HepG2 (cell line): ENCODE results near the gene MCM6. TPM values are rescaled to one million over a fixed set of nuclear protein-coding genes. Genes with fewer than 3 reads are reported as not detected.

Source experiments
- ATAC-seq: fragments of 200-7000 bp; cut with Tn5 transposase; 3 replicates; pipeline ENCODE4 v1.9.1; 2020; ENCODE audit warnings: mild to moderate bottlenecking, moderate library complexity
- BruUV-seq: library from RNA; stranded (reverse); fragments of 400-500 nt; replicated peaks from 2 replicates; lab custom pipeline; 2021; lab: Mats Ljungman, UMichigan
- CTCF ChIA-PET: fragments of 300-600 bp; formaldehyde crosslinking; extraction: SDS; loops from one replicate; lab custom pipeline; 2021; ENCODE audit warnings: low total read pairs, inconsistent platforms, low intra/inter-chr PET ratio; lab: Yijun Ruan, JAX
- POLR2A ChIA-PET: fragments of 350-600 bp; sonication (Branson Sonifier 250); formaldehyde crosslinking; loops from one replicate; lab custom pipeline; 2020; ENCODE audit warnings: antibody characterized with exemption, inconsistent platforms; lab: Yijun Ruan, JAX
- DNase-seq: peaks from one replicate; pipeline ENCODE4 v3.0.0-alpha.2; 2015; ENCODE audit warnings: low spot score
- FAIRE-seq: peaks from 3 replicates; lab custom pipeline; 2011; peaks lifted over from hg19 to GRCh38; lab: Jason Lieb, UNC
- H2AFZ ChIP-seq: one replicate; pipeline ENCODE4 v1.6.1; 2011; ENCODE audit warnings: low read length, inconsistent platforms
- H3K27ac ChIP-seq: fragments of 300-600 bp; 3 replicates; pipeline ENCODE4 v1.8.0; 2011; ENCODE audit warnings: mixed run types, mild to moderate bottlenecking, mixed read lengths, low read length, inconsistent platforms; ENCODE audit not compliant: insufficient read depth; ENCODE audit errors: extremely low read length
- H3K27me3 ChIP-seq, 2 experiments: fragments of 200-600 bp in 1 of 2; 2 replicates in 1 of 2; 3 replicates in 1 of 2; pipeline versions ENCODE4 v1.6.0 to v1.8.0; 2011; ENCODE audit warnings: low read length in 2 of 2, mild to moderate bottlenecking in 2 of 2, moderate library complexity in 2 of 2, inconsistent platforms in 1 of 2; ENCODE audit not compliant: insufficient read depth in 2 of 2, control insufficient read depth in 1 of 2
- H3K36me3 ChIP-seq, 2 experiments: fragments of 200-600 bp in 1 of 2; replicated peaks in 1 of 2; 2 replicates in 1 of 2; 3 replicates in 1 of 2; pipeline versions ENCODE4 v1.5.1 to v1.8.0; 2011; ENCODE audit warnings: low read length in 2 of 2, inconsistent platforms in 1 of 2; ENCODE audit not compliant: insufficient read depth in 2 of 2, control insufficient read depth in 1 of 2
- H3K4me1 ChIP-seq: 2 replicates; pipeline ENCODE4 v1.5.1; 2012; ENCODE audit warnings: low read length, inconsistent platforms; ENCODE audit not compliant: insufficient read depth
- H3K4me2 ChIP-seq: 2 replicates; pipeline ENCODE4 v1.6.0; 2011; ENCODE audit warnings: low read depth, low read length, inconsistent platforms
- H3K4me3 ChIP-seq, 3 experiments: fragments of 200-600 bp in 1 of 3; sonication (generic), shearing (Covaris generic) in 1 of 3; replicated peaks in 1 of 3; 2 replicates each; pipeline ENCODE4 v1.5.1; 2011 to 2016; ENCODE audit warnings: low read length in 3 of 3, inconsistent platforms in 2 of 3, low read depth in 2 of 3, mild to moderate bottlenecking in 2 of 3, control low read depth in 1 of 3, mixed read lengths in 1 of 3; ENCODE audit not compliant: insufficient read depth in 1 of 3
- H3K79me2 ChIP-seq: one replicate; pipeline ENCODE4 v1.6.1; 2011; ENCODE audit warnings: low read length, inconsistent platforms; ENCODE audit not compliant: insufficient read depth
- H3K9ac ChIP-seq: 2 replicates; pipeline ENCODE4 v1.6.0; 2011; ENCODE audit warnings: mild to moderate bottlenecking, low read depth, low read length, inconsistent platforms; ENCODE audit not compliant: insufficient read depth
- H3K9me3 ChIP-seq: 2 replicates; pipeline ENCODE4 v1.5.1; 2012; ENCODE audit warnings: mild to moderate bottlenecking, low read length
- H4K20me1 ChIP-seq: 2 replicates; pipeline ENCODE4 v1.6.0; 2011; ENCODE audit warnings: inconsistent platforms, mild to moderate bottlenecking, low read length, moderate library complexity; ENCODE audit not compliant: insufficient read depth
- ARHGAP35 ChIP-seq: sonication (generic); formaldehyde crosslinking; IDR thresholded peaks from 2 replicates; pipeline ENCODE4 v1.9.0; 2022; ENCODE audit warnings: mild to moderate bottlenecking, inconsistent platforms, moderate library complexity, missing genetic modification reagents, borderline replicate concordance
- DMAP1 ChIP-seq: IDR thresholded peaks from 2 replicates; pipeline ENCODE4 v1.6.1; 2016
- EZH2 ChIP-seq: conservative IDR thresholded peaks from 2 replicates; pipeline ENCODE4 v1.6.1; 2012; ENCODE audit warnings: mild to moderate bottlenecking, low read depth, low read length, moderate library complexity
- HES4 ChIP-seq: sonication (generic); formaldehyde crosslinking; IDR thresholded peaks from 2 replicates; pipeline ENCODE4 v1.9.0; 2021; ENCODE audit warnings: mild to moderate bottlenecking, missing genetic modification reagents, borderline replicate concordance
- HNRNPL ChIP-seq: fragments of 200-400 bp; formaldehyde crosslinking; IDR thresholded peaks from 2 replicates; pipeline ENCODE4 v1.6.1; 2017; ENCODE audit warnings: mild to moderate bottlenecking, low read depth, low read length
- ISX ChIP-seq: sonication (generic); formaldehyde crosslinking; conservative IDR thresholded peaks from 2 replicates; pipeline ENCODE4 v1.5.0; 2020; ENCODE audit warnings: missing genetic modification reagents
- MAFK ChIP-seq, 2 experiments: IDR thresholded peaks in 1 of 2; conservative IDR thresholded peaks in 1 of 2; 2 replicates each; pipeline ENCODE4 v1.6.1; 2011; ENCODE audit warnings: improper control_type of control experiment in 2 of 2, low read length in 2 of 2
- MEF2D ChIP-seq: sonication (generic); formaldehyde crosslinking; IDR thresholded peaks from 2 replicates; pipeline ENCODE4 v1.5.1; 2020; ENCODE audit warnings: mild to moderate bottlenecking, missing genetic modification reagents
- MXD4 ChIP-seq: IDR thresholded peaks from 2 replicates; pipeline ENCODE4 v1.6.1; 2016; ENCODE audit warnings: mild to moderate bottlenecking, missing biosample characterization, missing genetic modification reagents
- NONO ChIP-seq, 2 experiments: fragments of 450-650 bp in 1 of 2; sonication (generic) in 1 of 2; formaldehyde crosslinking in 1 of 2; IDR thresholded peaks in 1 of 2; conservative IDR thresholded peaks in 1 of 2; 2 replicates each; pipeline versions ENCODE4 v1.6.1 to v1.8.0; 2017 to 2022; ENCODE audit warnings: mild to moderate bottlenecking in 1 of 2, missing genetic modification reagents in 1 of 2, moderate library complexity in 1 of 2
- PAF1 ChIP-seq: IDR thresholded peaks from 2 replicates; pipeline ENCODE4 v1.6.1; 2016; ENCODE audit warnings: missing genetic modification reagents, missing compliant biosample characterization
- PRMT3 ChIP-seq: sonication (generic); formaldehyde crosslinking; IDR thresholded peaks from 2 replicates; pipeline ENCODE4 v1.8.1; 2022; ENCODE audit warnings: low read depth, mild to moderate bottlenecking, moderate library complexity, missing genetic modification reagents, borderline replicate concordance
- RAD51 ChIP-seq: fragments of 450-650 bp; IDR thresholded peaks from 2 replicates; pipeline ENCODE4 v1.6.1; 2016; ENCODE audit warnings: borderline replicate concordance
- ZFY ChIP-seq: sonication (generic); formaldehyde crosslinking; IDR thresholded peaks from 2 replicates; pipeline ENCODE4 v1.4.0; 2020; ENCODE audit warnings: missing genetic modification reagents
- ZNF276 ChIP-seq: sonication (generic); formaldehyde crosslinking; IDR thresholded peaks from 2 replicates; pipeline ENCODE4 v1.4.0; 2020; ENCODE audit warnings: mild to moderate bottlenecking, low read depth, missing genetic modification reagents
- ZNF30 ChIP-seq: sonication (generic); formaldehyde crosslinking; IDR thresholded peaks from 2 replicates; pipeline ENCODE4 v1.5.0; 2020; ENCODE audit warnings: mild to moderate bottlenecking, missing genetic modification reagents
- ZNF512 ChIP-seq: sonication (generic); formaldehyde crosslinking; IDR thresholded peaks from 2 replicates; pipeline ENCODE4 v1.4.0; 2020; ENCODE audit warnings: mild to moderate bottlenecking, missing genetic modification reagents
- ZNF800 ChIP-seq: sonication (generic); formaldehyde crosslinking; IDR thresholded peaks from 2 replicates; pipeline ENCODE4 v1.4.0; 2020; ENCODE audit warnings: missing genetic modification reagents
- WGBS: methylation state at CpG from one replicate; pipeline ENCODE4 v1.1.6; 2017; ENCODE audit warnings: low lambda C conversion rate; 5-methylcytosine and 5-hydroxymethylcytosine counted together
- in situ Hi-C: cut with HindIII; loops from 2 replicates; pipeline ENCODE4 v1.10.0; 2017; ENCODE audit warnings: low pct_unique_long_range_greater_than_20kb; ENCODE audit not compliant: extremely low pct_ligation_motif_present
- intact Hi-C: fragments of 100-400 bp; cut with micrococcal nuclease; formaldehyde crosslinking; loops from one replicate; pipeline ENCODE4 v1.10.0; 2022; ENCODE audit not compliant: unreplicated experiment
- polyA plus RNA-seq, 8 experiments: library from polyadenylated mRNA; depleted of rRNA in 3 of 8; stranded (reverse) in 7 of 8; unstranded in 1 of 8; fragments of >200 nt; fragmentation: Illumina TruSeq in 4 of 8; extraction: Trizol in 4 of 8; gene quantifications; 2 replicates each; pipeline versions ENCODE4 v1.2.1 to v1.2.3, GENCODE V29; 2011 to 2016; ENCODE audit warnings: low read depth in 4 of 8, missing spikeins in 1 of 8, mixed read lengths in 1 of 8; ENCODE audit not compliant: insufficient read depth in 1 of 8
- total RNA-seq, 5 experiments: library from RNA; depleted of rRNA; stranded (reverse); fragments of >200 nt; fragmentation: Illumina TruSeq; extraction: Trizol; gene quantifications; 2 replicates each; pipeline ENCODE4 v1.2.3, GENCODE V29; 2016; ENCODE audit warnings: low read depth in 1 of 5

The MCM6 gene
- total and polyA plus RNA-seq, 2 of the 13 experiments (the other 11 are each of a cell fraction or from before 2014, with no cell fraction given): 9.7 to 18.7 TPM

- TF ChIP-seq HES4 (CRISPR knock-in tag) (no peak), MXD4 (CRISPR knock-in tag) (no peak), ZNF276 (CRISPR knock-in tag) (no peak)
These were observed 27.2 kb downstream of the MCM6 start (continued) for GRCh38 chr2:135849087-135849486.

- Histone ChIP-seq H3K4me3 (no peak overlapping the region), H3K4me2 (no peak overlapping the region), H4K20me1 (no peaks in the 10 kb centered on the region), H3K79me2 (no peaks in the 10 kb centered on the region), H3K9me3 (no peaks in the 10 kb centered on the region)
- BruUV-seq: no TSS peak
- TF ChIP-seq MAFK (conservative IDR thresholded peaks at IDR 0.05 in 1 of 2, IDR thresholded peaks at IDR 0.05 in 1 of 2; ENCODE audit: low read length in 2 of 2) (no peak), EZH2 (no peak), RAD51 (no peak), ZNF512 (CRISPR knock-in tag) (no peak), ISX (CRISPR knock-in tag) (no peak), DMAP1 (CRISPR knock-in tag) (no peak), ARHGAP35 (CRISPR knock-in tag) (no peak), HNRNPL (no peak), MEF2D (CRISPR knock-in tag) (no peak), ZNF30 (CRISPR knock-in tag) (no peak), NONO (IDR thresholded peaks at IDR 0.05) (no peak), NONO (CRISPR knock-in tag; conservative IDR thresholded peaks at IDR 0.05) (no peak), PRMT3 (no peak), PAF1 (CRISPR knock-in tag) (no peak), ZFY (CRISPR knock-in tag) (no peak), ZNF800 (no peak)
- TF ChIP-seq, all 625 proteins: peak for 0
- no peak overlapping the region for H2AFZ ChIP-seq
- ATAC-seq (no peak), FAIRE-seq (no peak), DNase-seq (no peak)
- intact Hi-C loops: no loop called here
- H3K36me3 ChIP-seq: no peaks in the 10 kb centered on the region; a peak in 1 of 5 replicates
- WGBS: 55% methylated on average over 5 of the region's 5 CpGs
- no peak overlapping the region for H3K27ac ChIP-seq
- CTCF ChIA-PET: no interaction called here
- POLR2A ChIA-PET: no interaction called here
- H3K4me1 ChIP-seq: peaks cover 9% of the 10 kb centered on the region
- in situ Hi-C loops: no loop called here
- H3K9ac ChIP-seq: no peak overlapping the region
- H3K27me3 ChIP-seq: no peaks in the 10 kb centered on the region
These were observed 30.2 kb downstream of the MCM6 start for GRCh38 chr2:135845997-135846396.
